Nasal cavity respiratory epithelium epithelial cell of viscerocranial mucosa (primary cell): ENCODE results near the gene RNASE2. TPM values are rescaled to one million over a fixed set of nuclear protein-coding genes. Genes with fewer than 3 reads are reported as not detected.

Source experiments
- total RNA-seq: library from RNA; depleted of rRNA; stranded (reverse); fragments of >200 nt; gene quantifications from 2 replicates; pipeline ENCODE4 v1.2.3, GENCODE V29; 2014

The RNASE2 gene
- total RNA-seq: not detected in 2 replicates

DNA sequence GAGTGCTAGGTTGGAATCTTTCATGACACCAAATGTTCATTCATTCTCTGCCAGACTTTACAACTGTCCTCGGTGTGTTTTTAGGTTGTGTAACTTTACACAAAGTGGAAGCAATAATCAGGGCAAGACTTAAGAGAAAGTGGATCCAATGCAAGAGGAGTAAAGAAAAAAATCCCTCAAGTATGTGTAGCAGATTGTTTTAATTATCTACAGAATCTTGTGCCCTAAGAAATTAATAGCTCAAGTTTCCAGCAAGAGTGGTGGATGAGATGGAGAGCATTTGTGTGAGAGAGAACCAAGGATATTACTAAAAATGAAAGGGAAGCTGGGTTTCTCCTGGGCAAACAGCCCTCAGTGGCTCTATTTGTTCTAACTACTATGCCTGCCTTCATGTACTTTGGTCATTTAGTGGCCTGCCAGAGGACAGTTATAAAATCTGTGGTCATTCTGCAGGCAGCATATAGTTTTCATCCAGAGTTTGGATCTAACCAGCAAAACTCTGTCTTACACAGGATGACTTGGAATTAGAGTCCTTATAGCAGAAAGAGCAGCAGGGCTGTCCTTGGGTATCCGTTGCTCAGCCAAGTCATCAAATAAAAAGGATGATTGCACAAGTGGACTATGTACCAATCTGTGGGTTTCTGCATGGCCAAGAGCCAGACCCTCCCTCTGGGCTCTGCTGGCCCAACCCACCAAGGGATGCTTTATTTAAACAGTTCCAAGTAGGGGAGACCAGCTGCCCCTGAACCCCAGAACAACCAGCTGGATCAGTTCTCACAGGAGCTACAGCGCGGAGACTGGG is at the start of gene RNASE2:
RNASE2 (plus strand) TSS at position 752 of the 802 bp plus-strand sequence. CDS start 285 bp downstream, outside the sequence.

DNA sequence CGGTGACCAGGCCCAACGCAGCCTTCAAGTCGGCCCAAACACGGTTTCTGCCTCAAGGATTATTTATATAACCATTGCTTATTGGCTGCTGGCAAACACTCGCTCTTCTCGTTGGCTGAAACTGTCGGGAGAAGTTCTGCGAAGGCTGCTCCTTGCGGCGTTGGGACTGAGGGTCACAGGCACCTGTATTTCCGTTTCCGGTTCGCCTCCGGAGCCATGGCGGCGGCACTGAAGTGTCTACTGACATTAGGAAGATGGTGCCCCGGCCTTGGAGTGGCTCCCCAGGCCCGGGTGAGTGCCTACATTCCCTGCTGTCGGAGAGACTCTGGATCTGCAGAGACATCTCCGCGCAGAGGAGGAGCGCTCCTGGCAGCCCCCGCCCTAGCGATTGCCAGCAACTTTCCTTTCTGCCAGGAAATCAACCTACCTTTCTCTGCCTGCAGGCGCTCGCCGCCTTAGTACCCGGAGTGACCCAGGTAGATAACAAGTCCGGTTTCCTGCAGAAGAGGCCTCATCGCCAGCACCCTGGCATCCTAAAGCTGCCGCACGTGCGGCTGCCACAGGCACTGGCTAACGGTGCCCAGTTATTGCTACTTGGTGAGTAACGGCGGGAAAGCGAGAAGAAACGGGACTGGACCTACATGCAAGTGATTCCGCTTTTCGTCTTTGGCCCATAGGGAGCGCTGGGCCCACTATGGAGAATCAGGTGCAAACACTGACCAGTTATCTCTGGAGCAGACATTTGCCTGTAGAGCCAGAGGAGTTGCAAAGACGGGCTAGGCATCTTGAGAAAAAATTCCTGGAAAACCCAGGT is 34.7 kb downstream of the RNASE2 start, which contains the start of gene METTL17:
METTL17 (plus strand) TSS at position 194 of the 814 bp plus-strand sequence; CDS start at position 217, 23 bp downstream.

DNA sequence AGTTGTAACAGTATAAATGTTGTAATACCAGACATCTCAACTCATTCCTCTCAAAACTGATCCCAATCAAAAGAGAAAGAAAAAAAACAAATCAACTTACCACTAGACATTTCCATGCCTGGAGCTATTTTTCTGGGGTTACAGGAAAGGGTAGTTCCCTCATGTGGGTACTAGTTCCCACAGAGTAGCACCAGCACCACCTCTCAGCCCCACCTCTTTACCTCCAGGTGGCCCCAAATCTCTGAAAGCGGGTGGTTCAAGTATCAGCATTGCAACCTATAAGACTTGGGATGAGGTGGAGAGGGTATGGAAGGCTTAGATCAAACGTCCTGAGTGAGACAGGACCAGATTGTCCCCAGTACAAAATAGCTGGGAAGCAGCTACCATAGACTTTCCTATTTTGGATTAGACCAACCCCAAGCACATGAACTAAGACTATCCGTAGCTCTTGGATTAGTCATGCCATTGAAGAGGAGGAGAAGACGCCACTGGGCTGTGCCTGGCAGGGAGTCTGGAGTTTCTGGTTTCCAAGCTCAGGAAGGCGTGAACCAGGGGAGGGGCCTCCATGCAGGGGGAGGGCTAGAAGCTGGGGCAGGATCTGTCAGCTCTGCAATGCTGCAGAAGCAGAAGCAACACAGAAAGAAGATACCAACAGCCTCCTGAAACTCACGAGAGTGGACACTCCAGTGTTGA is 43.5 kb downstream of the RNASE2 start, which contains the start of gene SLC39A2:
SLC39A2 (plus strand) TSS at position 620 of the 693 bp plus-strand sequence. CDS start 154 bp downstream, outside the sequence.

Other genes starting within 250 kb of the RNASE2 start
- gene EDDM3A, start 209.6 kb upstream of the RNASE2 start, total RNA-seq: not detected in 2 replicates
- gene EDDM3B, start 187.1 kb upstream of the RNASE2 start, total RNA-seq: not detected in 2 replicates
- not detected in 2 replicates for gene RNASE6, start 174.2 kb upstream of the RNASE2 start, total RNA-seq
- gene RNASE1, start 152.6 kb upstream of the RNASE2 start, total RNA-seq: not detected in 2 replicates
- not detected in 2 replicates for gene RNASE3, start 64.1 kb upstream of the RNASE2 start, total RNA-seq
- gene METTL17, start 34.5 kb downstream of the RNASE2 start, total RNA-seq: 37.7 and 51.3 TPM in 2 replicates
- gene SLC39A2, start 43.8 kb downstream of the RNASE2 start, total RNA-seq: 0.64 and 1.0 TPM in 2 replicates
- 15.4 and 33.4 TPM in 2 replicates for gene NDRG2, start 69.6 kb downstream of the RNASE2 start, total RNA-seq
- not detected in 2 replicates for gene TPPP2, start 74.7 kb downstream of the RNASE2 start, total RNA-seq
- not detected in 2 replicates for gene RNASE13, start 79.3 kb downstream of the RNASE2 start, total RNA-seq
- gene RNASE7, start 86.9 kb downstream of the RNASE2 start, total RNA-seq: 19.9 and 33.8 TPM in 2 replicates
- gene RNASE8, start 102.3 kb downstream of the RNASE2 start, total RNA-seq: not detected in 2 replicates
- gene ARHGEF40, start 114.8 kb downstream of the RNASE2 start, total RNA-seq: 4.1 and 20.6 TPM in 2 replicates
- gene ZNF219, start 143.2 kb downstream of the RNASE2 start, total RNA-seq: 15.4 and 18.2 TPM in 2 replicates
- under 0.01 and 0.28 TPM in 2 replicates for gene TMEM253, start 145.6 kb downstream of the RNASE2 start, total RNA-seq
- not detected in 2 replicates for gene OR5AU1, start 200.6 kb downstream of the RNASE2 start, total RNA-seq